ENCODE measurements around the gene ACTRT2.

DNA sequence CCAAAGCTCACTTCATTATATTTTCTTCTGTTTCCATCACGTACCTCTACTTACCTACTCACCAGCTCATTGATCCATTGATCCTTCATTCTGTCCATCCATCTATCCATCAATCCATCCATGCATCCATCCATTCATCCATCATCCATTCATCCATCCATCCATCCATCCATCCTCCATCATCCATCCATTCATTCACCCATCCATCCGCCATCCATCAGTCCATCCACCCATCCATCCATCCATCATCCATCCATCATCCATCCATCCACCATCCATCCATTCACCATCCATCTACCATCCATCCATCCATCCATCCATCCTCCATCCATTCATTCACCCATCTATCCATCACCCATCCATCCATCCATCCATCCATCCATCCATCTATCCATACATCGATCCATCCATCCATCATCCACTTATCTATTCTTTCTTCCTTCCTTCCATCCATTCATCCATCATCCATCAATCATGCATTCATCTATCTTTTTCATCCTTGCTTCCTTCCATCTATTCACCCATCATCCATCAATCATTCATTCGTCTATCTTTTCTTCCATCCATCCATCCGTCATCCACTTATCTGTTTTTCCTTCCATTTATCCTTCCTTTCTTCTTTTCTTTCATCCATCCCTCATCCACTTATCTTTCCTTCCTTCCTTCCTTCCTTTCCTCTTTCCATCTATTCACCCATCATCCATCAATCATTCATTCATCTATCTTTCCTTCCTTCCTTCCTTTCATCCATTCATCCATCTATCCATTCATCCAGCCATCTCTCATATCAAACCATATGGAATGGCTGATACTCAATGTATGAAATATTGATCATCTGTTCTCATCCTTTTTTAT, 35.3 kb upstream of the ACTRT2 start:
- TF ChIP-seq, protein P1, sequence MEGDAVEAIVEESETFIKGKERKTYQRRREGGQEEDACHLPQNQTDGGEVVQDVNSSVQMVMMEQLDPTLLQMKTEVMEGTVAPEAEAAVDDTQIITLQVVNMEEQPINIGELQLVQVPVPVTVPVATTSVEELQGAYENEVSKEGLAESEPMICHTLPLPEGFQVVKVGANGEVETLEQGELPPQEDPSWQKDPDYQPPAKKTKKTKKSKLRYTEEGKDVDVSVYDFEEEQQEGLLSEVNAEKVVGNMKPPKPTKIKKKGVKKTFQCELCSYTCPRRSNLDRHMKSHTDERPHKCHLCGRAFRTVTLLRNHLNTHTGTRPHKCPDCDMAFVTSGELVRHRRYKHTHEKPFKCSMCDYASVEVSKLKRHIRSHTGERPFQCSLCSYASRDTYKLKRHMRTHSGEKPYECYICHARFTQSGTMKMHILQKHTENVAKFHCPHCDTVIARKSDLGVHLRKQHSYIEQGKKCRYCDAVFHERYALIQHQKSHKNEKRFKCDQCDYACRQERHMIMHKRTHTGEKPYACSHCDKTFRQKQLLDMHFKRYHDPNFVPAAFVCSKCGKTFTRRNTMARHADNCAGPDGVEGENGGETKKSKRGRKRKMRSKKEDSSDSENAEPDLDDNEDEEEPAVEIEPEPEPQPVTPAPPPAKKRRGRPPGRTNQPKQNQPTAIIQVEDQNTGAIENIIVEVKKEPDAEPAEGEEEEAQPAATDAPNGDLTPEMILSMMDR (conservative IDR thresholded peaks at IDR 0.05; ENCODE audit: low read depth, low read length): no peak
- TF ChIP-seq EZH2 (IDR thresholded peaks at IDR 0.05; ENCODE audit: borderline replicate concordance, low read depth, low read length, poor library complexity, severe bottlenecking): no peak
